ENCODE data around the gene STRN3.

GRCh38 chr14:31030469-31030868 is 4.3 kb upstream of the STRN3 start:
- TF ChIP-seq CTCF (IDR thresholded peaks at IDR 0.05 in 8 of 11, conservative IDR thresholded peaks at IDR 0.05 in 3 of 11) (no peak), POLR2A (IDR thresholded peaks at IDR 0.05) (no peak)

All from spleen (tissue), 7 donors.